ENCODE measurements around the gene CEP170B.
"Not testable (repeated sequence)": the region's sequence is repeated elsewhere in the genome, so short reads cannot be mapped to it uniquely, and the experiment has no call there.

The CEP170B gene

GRCh38 chr14:104888489-104889374, 23.7 kb downstream of the CEP170B start:
- no peak for DNase-seq (ENCODE audit: low read depth in 2 of 2, low spot score in 1 of 2)

DNA sequence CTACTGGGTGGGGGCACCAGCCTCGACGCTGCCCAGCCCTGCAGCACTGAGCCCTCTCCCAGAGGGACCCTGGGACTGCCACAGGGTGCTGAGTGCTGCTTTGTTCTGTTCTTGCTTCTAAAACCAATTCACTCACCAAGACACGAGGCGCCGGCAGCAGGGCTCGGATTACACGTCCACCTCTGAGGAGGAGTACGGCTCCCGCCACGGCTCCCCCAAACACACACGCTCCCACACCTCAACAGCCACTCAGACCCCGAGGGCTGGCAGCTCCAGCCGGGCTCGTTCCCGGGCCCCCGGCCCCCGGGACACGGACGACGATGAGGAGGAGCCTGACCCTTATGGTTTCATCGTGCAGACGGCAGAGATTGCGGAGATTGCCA, 24.3 kb downstream of the CEP170B start:
- DNase-seq (ENCODE audit: low read depth in 2 of 2, low spot score in 1 of 2) = no peak

DNA sequence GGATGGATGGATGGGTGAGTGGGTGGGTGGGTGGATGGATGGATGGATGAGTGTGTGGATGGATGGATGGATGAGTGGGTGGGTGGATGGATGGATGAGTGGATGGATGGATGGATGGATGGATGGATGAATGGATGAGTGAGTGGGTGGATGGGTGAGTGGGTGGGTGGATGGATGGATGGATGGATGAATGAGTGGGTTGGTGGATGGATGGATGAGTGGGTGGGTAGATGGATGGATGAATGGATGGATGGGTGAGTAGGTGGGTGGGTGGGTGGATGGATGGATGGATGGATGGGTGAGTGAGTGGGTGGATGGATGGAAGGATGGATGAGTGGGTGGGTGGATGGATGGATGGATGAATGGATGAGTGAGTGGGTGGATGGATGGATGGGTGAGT, 25.2 kb downstream of the CEP170B start:
- not testable (repeated sequence) for DNase-seq (ENCODE audit: low read depth in 2 of 2, low spot score in 1 of 2)

GRCh38 chr14:104891121-104891551, 26.1 kb downstream of the CEP170B start:
- no peak for DNase-seq (ENCODE audit: low read depth in 2 of 2, low spot score in 1 of 2)

- DNase-seq (ENCODE audit: low read depth in 2 of 2, low spot score in 1 of 2) = no peak
These were observed 26.8 kb downstream of the CEP170B start for GRCh38 chr14:104891664-104892530.

DNA sequence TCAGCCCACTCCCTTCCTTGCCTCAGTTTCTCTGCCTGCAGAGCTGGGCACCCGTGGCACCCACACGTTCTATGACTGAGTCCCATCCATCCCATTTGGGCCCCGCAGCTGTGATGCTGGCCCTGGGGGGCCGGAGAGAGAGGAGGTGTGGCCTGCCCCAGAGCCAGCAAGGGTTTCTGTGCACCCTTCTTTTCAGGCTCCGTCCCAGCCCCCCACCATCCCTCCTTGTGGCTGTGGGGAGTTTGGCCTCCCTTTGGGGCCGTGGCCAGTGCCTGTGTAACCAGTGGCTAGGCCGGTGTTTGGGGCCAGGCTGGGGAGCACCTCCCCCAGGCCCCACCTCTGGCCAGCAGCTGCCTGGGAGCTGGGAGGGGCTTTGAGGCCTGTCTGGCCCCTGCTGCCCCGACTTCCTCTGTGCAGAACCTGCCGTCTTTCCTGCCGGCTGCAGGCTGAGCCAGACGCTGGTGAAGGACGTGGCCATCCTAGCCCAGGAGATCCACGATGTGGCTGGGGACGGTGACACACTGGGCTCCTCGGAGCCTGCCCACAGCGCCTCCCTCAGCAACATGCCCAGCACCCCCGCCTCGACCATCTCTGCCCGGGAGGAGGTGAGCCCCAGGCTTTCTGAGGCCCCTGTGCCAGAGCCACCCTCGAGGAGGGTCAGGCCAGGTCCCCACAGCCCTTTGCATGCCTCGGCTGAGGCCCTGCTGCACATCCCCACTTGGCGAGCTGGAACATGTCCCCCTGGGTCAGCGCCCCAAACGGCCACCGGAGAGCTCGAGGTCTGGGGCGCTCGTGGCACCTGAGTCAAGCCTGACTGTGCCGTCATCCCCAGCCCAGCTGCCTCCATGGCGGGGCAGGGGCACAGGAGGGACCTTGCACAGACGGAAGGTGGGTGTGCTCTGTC, 27.7 kb downstream of the CEP170B start:
- no peak for DNase-seq (ENCODE audit: low read depth in 2 of 2, low spot score in 1 of 2)

GRCh38 chr14:104893435-104894207, 28.6 kb downstream of the CEP170B start:
- no peak for DNase-seq (ENCODE audit: low read depth in 2 of 2, low spot score in 1 of 2)

GRCh38 chr14:104894331-104895206, 29.5 kb downstream of the CEP170B start:
- DNase-seq (ENCODE audit: low read depth in 2 of 2, low spot score in 1 of 2) = no peak

GRCh38 chr14:104895207-104895785, 30.2 kb downstream of the CEP170B start:
- DNase-seq (ENCODE audit: low read depth in 2 of 2, low spot score in 1 of 2) = no peak

- DNase-seq (ENCODE audit: low read depth in 2 of 2, low spot score in 1 of 2) = no peak
These were observed 31.0 kb downstream of the CEP170B start for GRCh38 chr14:104895786-104896661.

DNA sequence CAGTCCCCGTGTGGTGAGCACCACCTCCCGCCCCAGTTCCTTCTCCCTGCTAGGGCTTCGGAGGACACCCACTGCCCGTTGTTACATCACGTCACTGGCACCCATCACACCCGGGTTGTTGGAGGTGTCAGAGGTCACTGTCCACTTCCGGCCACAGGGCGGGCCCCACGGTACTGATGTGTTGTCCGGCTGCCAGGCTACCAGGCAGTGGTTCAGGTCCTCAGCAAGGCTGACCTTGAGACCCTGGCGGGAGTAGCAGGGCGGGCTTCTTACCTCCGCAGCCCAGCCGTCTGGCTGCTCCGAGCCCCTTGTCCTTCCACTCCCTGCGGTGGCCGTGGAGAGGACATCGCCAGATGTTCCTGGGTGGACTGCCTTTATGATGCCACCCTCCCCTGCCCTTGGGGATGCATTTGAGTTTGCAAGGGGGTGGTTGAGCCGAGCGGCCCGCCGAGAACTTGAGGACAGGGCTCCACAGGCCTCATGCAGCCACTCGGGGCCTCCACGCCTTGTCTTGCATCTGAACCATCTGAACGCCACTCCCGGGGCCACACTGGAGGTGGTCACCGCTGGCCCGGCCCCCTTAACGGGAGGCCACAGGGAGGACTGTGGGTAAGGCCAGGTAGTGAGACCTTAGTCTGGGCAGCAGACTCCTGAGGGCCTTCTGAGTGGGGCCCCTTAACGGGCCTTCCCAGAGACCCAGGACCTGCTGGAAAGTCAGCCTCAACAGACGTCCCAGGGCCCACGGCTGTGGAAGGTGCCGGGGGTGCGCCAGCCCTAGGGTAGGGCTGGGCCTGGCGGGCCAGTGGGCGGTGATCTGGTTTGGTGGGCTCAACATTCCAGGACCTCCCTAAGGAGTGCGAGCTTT, 32.5 kb downstream of the CEP170B start:
- DNase-seq (ENCODE audit: low read depth in 2 of 2, low spot score in 1 of 2) = no peak

DNA sequence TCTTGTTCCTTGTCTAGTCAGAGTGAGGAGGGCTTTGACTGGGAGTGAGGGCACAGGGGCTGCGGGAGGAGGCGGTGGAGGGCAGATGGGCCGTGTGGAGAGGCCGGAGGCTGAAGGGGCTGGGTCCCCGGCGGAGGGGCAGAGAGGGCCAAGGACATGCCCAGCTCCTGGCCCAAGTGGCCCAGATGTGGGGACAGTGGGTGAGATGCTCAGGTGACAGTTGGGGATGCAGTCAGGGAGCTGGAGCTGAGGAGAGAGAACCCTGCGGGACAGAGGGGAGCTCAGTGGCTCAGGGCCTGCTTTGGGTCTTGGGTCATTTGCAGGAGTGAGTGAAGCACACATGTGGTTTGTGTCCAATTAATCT, 33.1 kb downstream of the CEP170B start:
- DNase-seq (ENCODE audit: low read depth in 2 of 2, low spot score in 1 of 2) = no peak

GRCh38 chr14:104898870-104899510, 33.9 kb downstream of the CEP170B start:
- no peak for DNase-seq (ENCODE audit: low read depth in 2 of 2, low spot score in 1 of 2)

GRCh38 chr14:104899781-104900180, 34.7 kb downstream of the CEP170B start:
- no peak for DNase-seq (ENCODE audit: low read depth in 2 of 2, low spot score in 1 of 2)

GRCh38 chr14:104900639-104901512, 35.8 kb downstream of the CEP170B start:
- DNase-seq (ENCODE audit: low read depth in 2 of 2, low spot score in 1 of 2) = no peak

DNA sequence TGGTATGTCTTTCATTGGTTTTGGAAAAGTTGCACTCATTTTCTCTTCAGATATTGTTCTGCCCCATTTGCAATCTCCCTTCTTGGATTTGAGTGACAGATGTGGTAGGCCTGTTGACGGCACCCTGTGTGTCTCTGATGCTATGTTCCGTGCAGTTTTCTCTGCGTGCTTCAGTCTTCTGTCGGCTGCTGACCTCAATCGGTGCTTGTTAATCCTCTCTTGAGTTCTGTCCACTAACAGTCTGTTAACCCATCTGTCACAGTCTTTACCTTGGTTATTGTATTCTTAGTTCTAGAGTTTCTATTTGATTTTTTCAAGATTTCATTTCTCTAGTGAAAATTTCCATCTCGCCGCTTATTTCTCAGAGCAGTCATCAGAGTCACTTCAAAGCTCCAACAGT, 38.9 kb downstream of the CEP170B start:
- no peak for DNase-seq (ENCODE audit: low read depth in 2 of 2, low spot score in 1 of 2)

Measured in stimulated activated CD8-positive, alpha-beta memory T cell treated with anti-CD3 and anti-CD28 coated beads, Interleukin-4, amount 100 ng/mL, for 4 hours (primary cell).